AG04449 (cell line): ENCODE results near the gene PLA2G4B.

ENCODE experiments used
- CTCF ChIA-PET: fragments of 350-600 bp; formaldehyde crosslinking; extraction: SDS; loops from one replicate; lab custom pipeline; 2021; ENCODE audit warnings: antibody characterized with exemption; lab: Yijun Ruan, JAX
- POLR2A ChIA-PET: fragments of 400-600, 350-600 bp; formaldehyde crosslinking; extraction: SDS; loops from one replicate; lab custom pipeline; 2020; ENCODE audit warnings: antibody characterized with exemption, inconsistent platforms; lab: Yijun Ruan, JAX
- DNase-seq: peaks from one replicate; pipeline ENCODE4 v3.0.0-alpha.2; 2010; ENCODE audit warnings: low read depth, low spot score
- H3K4me3 ChIP-seq: 2 replicates; pipeline ENCODE4 v1.5.1; 2011; ENCODE audit warnings: low read depth, mild to moderate bottlenecking, control low read depth, low read length
- CTCF ChIP-seq: IDR thresholded peaks from one replicate; pipeline ENCODE4 v1.5.1; 2011; ENCODE audit warnings: mild to moderate bottlenecking, moderate library complexity, low read length, control low read depth, inconsistent platforms; ENCODE audit not compliant: insufficient read depth; ENCODE audit errors: missing control alignments

Gene PLA2G4B

GRCh38 chr15:41841131-41841530, 2.5 kb downstream of the PLA2G4B start:
- ChIA-PET CTCF (no interaction called here), POLR2A (no interaction called here)
- TF ChIP-seq CTCF = no peak
- DNase-seq = no peak
- no peak overlapping the region for H3K4me3 ChIP-seq

- H3K4me3 ChIP-seq = no peak overlapping the region
- CTCF ChIA-PET = no interaction called here
- TF ChIP-seq CTCF = no peak
- DNase-seq = no peak
- POLR2A ChIA-PET = no interaction called here
These were observed 3.6 kb downstream of the PLA2G4B start for GRCh38 chr15:41842229-41842628.

DNA sequence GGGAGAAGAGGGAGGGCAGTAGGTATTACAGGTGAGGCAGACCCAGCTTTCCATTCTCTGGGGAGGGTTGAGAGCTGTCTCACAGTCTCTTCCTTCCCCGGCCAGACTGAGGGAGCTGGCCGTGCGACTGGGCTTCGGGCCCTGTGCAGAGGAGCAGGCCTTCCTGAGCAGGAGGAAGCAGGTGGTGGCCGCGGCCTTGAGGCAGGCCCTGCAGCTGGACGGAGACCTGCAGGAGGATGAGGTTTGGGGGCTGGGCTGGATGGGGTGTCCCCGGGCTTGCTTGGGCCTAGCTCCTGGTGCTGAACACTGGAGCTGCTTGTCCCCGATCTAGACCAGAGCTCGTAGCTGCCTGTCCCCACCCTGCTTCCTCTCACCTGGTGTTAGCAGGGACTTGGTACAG, 4.9 kb downstream of the PLA2G4B start:
- ChIA-PET CTCF (no interaction called here), POLR2A (no interaction called here)
- H3K4me3 ChIP-seq = no peak overlapping the region

GRCh38 chr15:41844814-41845213, 6.2 kb downstream of the PLA2G4B start:
- POLR2A ChIA-PET = no interaction called here
- CTCF ChIA-PET = no interaction called here
- no peak for DNase-seq

More for the DNA sequence above, 4.9 kb downstream of the PLA2G4B start:
- TF ChIP-seq CTCF = no peak
- no peak for DNase-seq

DNA sequence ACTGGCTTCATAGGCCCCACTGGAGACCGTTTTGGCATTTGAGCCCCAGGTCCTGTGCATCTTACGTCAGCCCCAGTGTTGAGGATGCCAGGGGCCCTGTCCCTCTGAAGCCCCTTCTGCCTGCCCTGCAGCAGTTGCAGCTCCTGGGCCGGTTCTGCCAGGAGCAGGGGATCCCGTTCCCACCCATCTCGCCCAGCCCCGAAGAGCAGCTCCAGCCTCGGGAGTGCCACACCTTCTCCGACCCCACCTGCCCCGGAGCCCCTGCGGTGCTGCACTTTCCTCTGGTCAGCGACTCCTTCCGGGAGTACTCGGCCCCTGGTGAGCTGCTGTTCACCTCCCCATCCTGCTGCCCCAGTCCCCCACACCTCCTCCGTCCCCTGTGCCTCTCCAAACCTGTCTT, 8.6 kb downstream of the PLA2G4B start:
- no peak for TF ChIP-seq CTCF
- no peak overlapping the region for H3K4me3 ChIP-seq
- no peak for DNase-seq
- CTCF ChIA-PET = interaction anchor here (0.9 to 1.8 kb wide), 2 partner anchors 9 to 56 kb away, joined by 3 to 5 read pairs; no protein-coding TSS in a partner anchor
- POLR2A ChIA-PET = interaction anchor here (1.0 kb wide), 1 partner anchor 23 kb away, joined by 3 read pairs; no protein-coding TSS in a partner anchor

More at GRCh38 chr15:41844814-41845213, 6.2 kb downstream of the PLA2G4B start:
- TF ChIP-seq CTCF = no peak
- no peak overlapping the region for H3K4me3 ChIP-seq

- ChIA-PET CTCF (interaction anchor here (0.9 to 1.8 kb wide), 2 partner anchors 10 to 55 kb away, joined by 3 to 5 read pairs; no protein-coding TSS in a partner anchor), POLR2A (no interaction called here)
- no peak for TF ChIP-seq CTCF
- DNase-seq = no peak
- H3K4me3 ChIP-seq = no peak overlapping the region
These were observed 9.3 kb downstream of the PLA2G4B start for GRCh38 chr15:41847981-41848380.
